ENCODE results near the gene POU3F2. TPM values are rescaled to one million over a fixed set of nuclear protein-coding genes. Genes with fewer than 3 reads are reported as not detected.

Gene POU3F2
- total and polyA plus RNA-seq, 2 donors (not counting 1 experiment from before 2014, with no cell fraction given): not detected

DNA sequence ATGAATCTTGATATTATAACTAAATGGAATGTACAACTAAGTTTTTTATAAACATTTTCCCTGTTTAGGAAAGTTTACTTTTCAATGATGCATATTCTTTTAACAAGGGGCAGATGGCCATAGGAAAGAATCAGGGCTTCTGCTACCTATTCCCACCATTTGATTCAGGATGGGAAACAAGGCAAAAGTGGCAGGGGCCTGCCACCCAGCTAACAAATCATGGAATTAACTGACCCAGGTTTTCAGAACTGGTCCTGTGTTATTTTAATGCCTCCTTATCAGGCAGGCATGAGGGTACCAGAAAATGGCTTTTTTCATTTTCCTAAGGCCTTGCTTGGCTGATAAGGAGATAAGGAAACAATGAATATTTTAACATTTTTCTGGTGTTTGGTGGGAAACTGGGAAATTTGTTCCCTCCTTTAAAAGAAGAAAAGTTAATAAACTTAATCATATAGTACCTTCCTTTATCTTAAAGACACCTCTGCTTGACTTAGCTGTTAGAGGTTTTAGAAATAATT lies 6.7 kb downstream of the POU3F2 start:
- Histone ChIP-seq H3K27ac (ENCODE audit: insufficient read depth, low read length) (no peak overlapping the region), H3K36me3 (ENCODE audit: control insufficient read depth, insufficient read depth, low read length) (no peaks in the 10 kb centered on the region), H3K27me3 (ENCODE audit: control insufficient read depth, insufficient read depth, low read length) (peaks cover 79% of the 10 kb centered on the region), H2AFZ (ENCODE audit: low read length) (no peak overlapping the region), H3K9ac (ENCODE audit: insufficient read depth, low read length) (no peak overlapping the region), H3K9me3 (ENCODE audit: control insufficient read depth, insufficient read depth, low read depth, low read length) (no peaks in the 10 kb centered on the region), H4K20me1 (ENCODE audit: control insufficient read depth, extremely low read depth, insufficient read depth, low read length) (no peaks in the 10 kb centered on the region), H3K79me2 (ENCODE audit: control insufficient read depth, insufficient read depth, low read length) (no peaks in the 10 kb centered on the region), H3K4me3 (replicated peaks in 1 of 4; ENCODE audit: control extremely low read depth in 1 of 4, insufficient read depth in 1 of 4, low read depth in 3 of 4, low read length in 4 of 4) (no peak overlapping the region), H3K4me2 (ENCODE audit: extremely low read depth, insufficient read depth, low read length) (no peak overlapping the region), H3K4me1 (ENCODE audit: control insufficient read depth, extremely low read depth, insufficient read depth, low read length) (no peaks in the 10 kb centered on the region)
- peak in 1 of 2 donors; percentile 9 for DNase-seq (ENCODE audit: low read depth in 2 of 2)
- TF ChIP-seq, protein P1, sequence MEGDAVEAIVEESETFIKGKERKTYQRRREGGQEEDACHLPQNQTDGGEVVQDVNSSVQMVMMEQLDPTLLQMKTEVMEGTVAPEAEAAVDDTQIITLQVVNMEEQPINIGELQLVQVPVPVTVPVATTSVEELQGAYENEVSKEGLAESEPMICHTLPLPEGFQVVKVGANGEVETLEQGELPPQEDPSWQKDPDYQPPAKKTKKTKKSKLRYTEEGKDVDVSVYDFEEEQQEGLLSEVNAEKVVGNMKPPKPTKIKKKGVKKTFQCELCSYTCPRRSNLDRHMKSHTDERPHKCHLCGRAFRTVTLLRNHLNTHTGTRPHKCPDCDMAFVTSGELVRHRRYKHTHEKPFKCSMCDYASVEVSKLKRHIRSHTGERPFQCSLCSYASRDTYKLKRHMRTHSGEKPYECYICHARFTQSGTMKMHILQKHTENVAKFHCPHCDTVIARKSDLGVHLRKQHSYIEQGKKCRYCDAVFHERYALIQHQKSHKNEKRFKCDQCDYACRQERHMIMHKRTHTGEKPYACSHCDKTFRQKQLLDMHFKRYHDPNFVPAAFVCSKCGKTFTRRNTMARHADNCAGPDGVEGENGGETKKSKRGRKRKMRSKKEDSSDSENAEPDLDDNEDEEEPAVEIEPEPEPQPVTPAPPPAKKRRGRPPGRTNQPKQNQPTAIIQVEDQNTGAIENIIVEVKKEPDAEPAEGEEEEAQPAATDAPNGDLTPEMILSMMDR (conservative IDR thresholded peaks at IDR 0.05 in 1 of 2, IDR thresholded peaks at IDR 0.05 in 1 of 2; ENCODE audit: low read depth in 1 of 2, low read length in 2 of 2): no peak

DNA sequence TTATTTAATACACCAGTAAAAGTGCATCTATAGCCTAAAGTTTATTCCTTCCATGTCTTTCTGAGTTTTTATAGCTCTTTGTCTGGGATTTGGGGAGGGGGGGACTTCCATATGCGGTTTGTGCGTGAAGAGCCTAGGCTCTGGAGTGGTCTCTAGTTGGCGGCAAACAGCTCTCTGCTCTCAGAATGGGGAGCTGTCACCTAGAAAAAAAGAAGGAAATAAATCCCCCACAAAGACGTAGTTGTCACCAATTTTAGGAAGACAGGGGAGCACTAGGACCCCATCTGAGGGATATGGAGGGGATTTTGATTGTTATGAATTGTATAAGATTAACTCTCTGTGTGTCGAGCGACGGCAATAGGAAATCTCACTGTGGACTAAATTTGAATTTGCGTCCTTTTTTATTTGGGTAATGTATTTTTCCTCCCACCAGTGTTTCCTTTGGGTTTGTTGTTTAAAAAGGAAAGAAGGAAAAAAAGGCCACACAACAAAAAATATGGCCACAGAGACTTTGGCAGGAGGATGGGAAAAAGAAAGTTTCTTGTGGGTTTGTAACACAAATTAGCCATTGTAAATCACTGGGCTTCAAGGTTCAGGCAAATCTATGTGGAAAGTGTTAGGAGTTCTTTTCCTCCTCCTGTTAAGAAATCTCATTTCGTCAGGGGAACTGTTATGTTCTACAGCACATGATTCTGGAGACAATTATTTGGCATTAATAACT lies 7.4 kb downstream of the POU3F2 start:
- H3K9ac ChIP-seq (ENCODE audit: insufficient read depth, low read length): no peak overlapping the region
- no peak for TF ChIP-seq EZH2 (IDR thresholded peaks at IDR 0.05; ENCODE audit: low read length, missing control alignments)
- TF ChIP-seq, protein P1 (conservative IDR thresholded peaks at IDR 0.05 in 1 of 2, IDR thresholded peaks at IDR 0.05 in 1 of 2; ENCODE audit: low read depth in 1 of 2, low read length in 2 of 2): no peak
- peak in 1 of 2 donors; percentile 47 for DNase-seq (ENCODE audit: low read depth in 2 of 2)
- H3K79me2 ChIP-seq (ENCODE audit: control insufficient read depth, insufficient read depth, low read length): no peaks in the 10 kb centered on the region
- H3K36me3 ChIP-seq (ENCODE audit: control insufficient read depth, insufficient read depth, low read length): no peaks in the 10 kb centered on the region
- H3K27ac ChIP-seq (ENCODE audit: insufficient read depth, low read length): no peak overlapping the region
- no peaks in the 10 kb centered on the region for H4K20me1 ChIP-seq (ENCODE audit: control insufficient read depth, extremely low read depth, insufficient read depth, low read length)
- no peaks in the 10 kb centered on the region for H3K4me1 ChIP-seq (ENCODE audit: control insufficient read depth, extremely low read depth, insufficient read depth, low read length)
- H3K9me3 ChIP-seq (ENCODE audit: control insufficient read depth, insufficient read depth, low read depth, low read length): no peaks in the 10 kb centered on the region
- H3K4me3 ChIP-seq (replicated peaks in 1 of 4; ENCODE audit: control extremely low read depth in 1 of 4, insufficient read depth in 1 of 4, low read depth in 3 of 4, low read length in 4 of 4): no peak overlapping the region
- H2AFZ ChIP-seq (ENCODE audit: low read length): no peak overlapping the region
- H3K4me2 ChIP-seq (ENCODE audit: extremely low read depth, insufficient read depth, low read length): no peak overlapping the region
- peaks cover 78% of the 10 kb centered on the region for H3K27me3 ChIP-seq (ENCODE audit: control insufficient read depth, insufficient read depth, low read length)

DNA sequence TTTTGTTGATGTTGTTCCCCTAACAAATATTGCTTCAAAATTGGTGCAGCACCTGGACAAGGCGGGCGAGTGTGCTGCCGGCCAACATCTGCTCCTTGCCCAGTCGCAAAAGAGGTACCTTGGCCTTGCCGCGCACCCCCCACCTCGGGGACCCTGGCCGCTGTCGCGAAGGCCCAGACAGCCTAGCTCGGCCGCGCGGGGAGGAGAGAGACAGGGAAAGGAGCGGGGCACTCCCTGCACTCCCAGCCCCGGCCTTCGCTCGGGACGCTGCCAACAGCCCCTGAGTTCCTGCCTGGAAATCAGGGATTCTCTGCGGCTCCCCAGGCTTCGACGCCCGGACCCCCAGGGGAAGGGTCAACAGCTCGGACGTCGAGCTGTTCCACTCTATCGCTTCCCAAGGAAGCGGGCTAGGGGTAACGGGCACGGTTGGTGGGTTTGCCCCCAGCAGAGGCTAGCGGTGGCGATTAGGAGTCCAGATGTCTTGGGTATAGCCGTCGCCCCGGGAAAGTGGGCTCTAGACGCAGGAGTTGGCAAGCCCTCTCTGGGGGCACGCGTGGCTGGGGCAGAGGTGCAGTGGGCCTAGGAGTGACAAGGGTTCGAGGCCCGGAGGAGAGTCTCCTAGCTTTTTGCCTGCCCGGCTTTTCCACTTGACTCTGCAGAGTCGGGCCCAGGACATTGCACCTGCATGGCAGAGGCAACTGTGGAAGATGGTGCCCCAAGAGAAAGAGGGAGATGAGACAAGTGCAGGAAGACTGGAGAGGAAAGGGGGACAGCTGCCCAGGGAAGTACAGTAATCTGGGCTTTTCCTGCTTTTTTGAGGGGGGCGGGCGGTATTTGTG lies 8.2 kb downstream of the POU3F2 start:
- Histone ChIP-seq H3K9ac (ENCODE audit: insufficient read depth, low read length) (no peak overlapping the region), H3K4me3 (replicated peaks in 1 of 4; ENCODE audit: control extremely low read depth in 1 of 4, insufficient read depth in 1 of 4, low read depth in 3 of 4, low read length in 4 of 4) (no peak overlapping the region), H3K79me2 (ENCODE audit: control insufficient read depth, insufficient read depth, low read length) (no peaks in the 10 kb centered on the region), H3K27ac (ENCODE audit: insufficient read depth, low read length) (no peak overlapping the region), H3K27me3 (ENCODE audit: control insufficient read depth, insufficient read depth, low read length) (peaks cover 78% of the 10 kb centered on the region), H3K36me3 (ENCODE audit: control insufficient read depth, insufficient read depth, low read length) (no peaks in the 10 kb centered on the region), H4K20me1 (ENCODE audit: control insufficient read depth, extremely low read depth, insufficient read depth, low read length) (no peaks in the 10 kb centered on the region), H3K4me1 (ENCODE audit: control insufficient read depth, extremely low read depth, insufficient read depth, low read length) (no peaks in the 10 kb centered on the region), H2AFZ (ENCODE audit: low read length) (no peak overlapping the region), H3K4me2 (ENCODE audit: extremely low read depth, insufficient read depth, low read length) (no peak overlapping the region), H3K9me3 (ENCODE audit: control insufficient read depth, insufficient read depth, low read depth, low read length) (no peaks in the 10 kb centered on the region)
- DNase-seq (ENCODE audit: low read depth in 2 of 2): peak in 1 of 2 donors; percentile 46
- TF ChIP-seq, protein P1 (conservative IDR thresholded peaks at IDR 0.05 in 1 of 2, IDR thresholded peaks at IDR 0.05 in 1 of 2; ENCODE audit: low read depth in 1 of 2, low read length in 2 of 2): no peak
- TF ChIP-seq EZH2 (IDR thresholded peaks at IDR 0.05; ENCODE audit: low read length, missing control alignments): peak; percentile 68

Measured in fibroblast of lung (primary cell).